GM18517 (cell line): ENCODE measurements around the gene SPATA19.
"Not testable (repeated sequence)": the region's sequence is repeated elsewhere in the genome, so short reads cannot be mapped to it uniquely, and the experiment has no call there.

Experiments
- ATAC-seq: cut with Tn5 transposase; IDR thresholded peaks from one replicate; pipeline ENCODE4 v1.9.1; 2021; ENCODE audit warnings: mild to moderate bottlenecking, moderate library complexity; ENCODE audit not compliant: unreplicated experiment

SPATA19 gene

DNA sequence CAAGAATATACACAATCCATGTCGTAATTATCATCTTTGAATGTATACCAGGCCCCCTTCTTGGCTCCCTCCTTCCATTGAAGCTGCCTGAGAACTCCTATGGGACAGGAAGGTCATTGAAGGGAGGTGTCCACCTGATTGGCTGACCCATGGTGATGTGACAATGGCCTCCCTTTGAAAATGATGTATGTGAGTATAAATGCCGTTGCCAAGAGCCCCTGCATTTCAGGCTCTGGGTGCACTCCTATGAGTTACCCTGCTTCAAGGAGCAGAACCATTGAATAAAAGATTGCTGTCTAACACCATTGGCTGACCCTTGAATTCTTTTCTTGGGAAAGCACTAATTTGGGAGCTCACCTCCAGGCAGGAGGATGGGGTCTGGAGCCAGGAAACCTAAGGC lies at the start of gene SPATA19:
Gene SPATA19, minus strand, starts transcription at position 101 of the 400 bp plus-strand sequence. Its CDS starts 67 bp downstream, at position 34.
- no peak for ATAC-seq

DNA sequence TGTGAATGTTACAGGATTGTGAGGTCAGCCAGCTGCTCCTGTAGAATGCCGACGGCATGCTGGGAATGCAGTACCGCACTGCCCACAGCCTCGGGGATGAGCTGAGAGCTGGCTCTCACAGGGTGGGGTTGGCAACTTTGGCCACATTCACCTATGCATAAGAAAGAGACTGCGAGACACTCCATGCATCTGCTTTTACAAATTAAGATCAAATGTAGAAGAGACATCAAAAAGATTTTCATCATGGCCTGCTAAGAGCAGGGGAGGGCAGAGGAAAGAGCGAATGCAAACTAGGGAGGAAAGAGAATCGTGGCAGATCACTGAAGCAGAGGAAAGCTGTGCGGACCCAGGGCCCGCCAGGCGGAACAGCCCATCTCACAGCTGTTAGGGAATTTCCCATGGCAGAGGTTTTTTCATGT lies 49.8 kb upstream of the SPATA19 start:
- ATAC-seq = peak; percentile 68

DNA sequence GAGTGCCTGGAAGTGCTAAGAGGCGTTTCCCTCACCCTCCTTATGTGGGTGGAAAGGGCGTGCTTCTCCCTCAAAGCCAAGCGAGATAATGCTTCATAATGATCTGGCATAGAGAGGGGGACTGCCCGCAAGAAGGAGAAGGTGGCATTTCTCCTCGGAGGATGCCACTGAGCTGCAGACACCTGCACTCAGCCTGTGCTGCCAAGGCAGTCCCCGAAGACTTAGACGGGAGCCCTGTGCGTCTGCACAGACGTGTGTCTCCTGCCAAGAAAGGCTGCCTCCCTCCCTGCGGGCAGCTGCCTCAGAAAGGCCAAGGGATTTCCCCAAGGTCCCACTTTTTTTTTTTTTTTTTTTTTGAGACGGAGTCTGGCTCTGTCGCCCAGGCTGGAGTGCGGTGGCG lies 48.1 kb upstream of the SPATA19 start:
- no peak for ATAC-seq

DNA sequence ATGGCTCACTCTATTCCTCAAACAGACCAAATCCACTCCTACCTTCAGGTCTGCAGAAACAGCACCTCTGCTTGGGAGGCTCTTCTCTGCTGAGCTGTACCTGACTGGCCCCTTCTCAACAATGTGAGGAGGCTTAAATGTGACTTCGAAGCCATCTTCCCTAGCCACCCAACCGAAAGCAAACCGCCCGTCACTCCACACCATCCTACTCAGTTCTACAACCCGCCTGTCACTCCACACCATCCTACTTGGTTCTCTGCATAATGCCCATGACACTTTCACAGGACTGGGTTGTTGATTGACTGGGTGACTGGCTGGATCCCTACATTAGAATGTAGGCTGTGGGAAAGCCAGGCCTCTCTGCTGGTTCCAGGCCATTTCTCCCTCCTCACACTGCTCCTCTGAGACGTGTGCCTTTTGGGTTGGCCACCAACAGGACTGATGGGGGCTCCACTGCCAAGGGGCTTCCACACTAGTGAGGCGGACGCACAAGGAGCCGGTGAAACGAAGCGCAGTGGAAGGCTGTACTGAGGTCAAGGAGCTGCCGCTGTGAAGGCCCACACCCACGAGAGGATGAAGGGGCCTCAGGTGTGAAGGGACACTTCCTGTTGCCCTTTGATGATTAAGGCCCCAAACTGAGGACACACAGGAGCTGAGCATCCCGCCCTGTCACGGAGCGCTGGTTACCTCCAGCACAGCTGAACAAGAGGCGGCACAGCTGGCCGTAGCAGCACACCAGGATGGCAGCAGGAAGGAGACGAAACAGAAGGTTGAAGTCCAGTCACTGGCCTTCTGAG lies 47.5 kb upstream of the SPATA19 start:
- no peak for ATAC-seq

GRCh38 chr11:133892126-133892525 lies 46.8 kb upstream of the SPATA19 start:
- ATAC-seq = no peak

DNA sequence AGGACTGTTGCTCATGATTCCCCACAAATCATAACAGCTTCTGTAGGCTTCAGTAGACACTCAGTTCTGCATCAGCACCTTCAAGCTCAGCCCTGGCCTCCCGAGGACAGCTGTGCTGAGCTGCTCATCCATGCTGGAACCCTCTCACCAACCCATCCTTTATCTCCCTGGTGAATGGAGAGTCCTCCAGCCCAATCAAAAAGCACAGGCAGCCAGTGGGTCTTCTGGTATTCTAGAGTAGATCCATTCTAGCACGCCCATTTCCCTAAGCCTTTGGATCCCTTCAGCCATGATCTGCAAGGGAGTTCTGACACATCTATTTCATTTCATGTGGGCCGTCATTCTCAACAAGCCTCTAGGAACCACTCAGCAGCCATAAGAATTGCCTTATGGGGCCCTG lies 44.6 kb upstream of the SPATA19 start:
- ATAC-seq = no peak

DNA sequence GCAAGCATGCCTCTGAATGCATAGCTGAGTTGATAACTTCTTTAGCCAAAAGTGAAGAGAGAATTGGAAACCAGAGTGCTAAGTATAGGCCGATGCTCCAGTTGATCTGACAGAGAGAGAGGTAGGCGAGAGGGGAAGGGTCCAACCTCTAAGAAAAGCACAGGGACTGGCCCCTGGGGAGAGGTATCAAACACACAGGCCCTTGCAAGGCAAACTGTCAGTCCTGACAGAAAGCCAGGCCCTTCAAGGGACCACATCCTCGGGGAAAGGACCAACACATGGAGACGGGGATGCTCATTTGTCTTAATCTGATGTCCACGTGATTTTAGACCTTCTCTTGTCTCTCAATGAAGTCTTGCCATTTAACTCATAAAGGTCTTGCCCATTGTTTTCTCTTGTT lies 43.9 kb upstream of the SPATA19 start:
- ATAC-seq = no peak

DNA sequence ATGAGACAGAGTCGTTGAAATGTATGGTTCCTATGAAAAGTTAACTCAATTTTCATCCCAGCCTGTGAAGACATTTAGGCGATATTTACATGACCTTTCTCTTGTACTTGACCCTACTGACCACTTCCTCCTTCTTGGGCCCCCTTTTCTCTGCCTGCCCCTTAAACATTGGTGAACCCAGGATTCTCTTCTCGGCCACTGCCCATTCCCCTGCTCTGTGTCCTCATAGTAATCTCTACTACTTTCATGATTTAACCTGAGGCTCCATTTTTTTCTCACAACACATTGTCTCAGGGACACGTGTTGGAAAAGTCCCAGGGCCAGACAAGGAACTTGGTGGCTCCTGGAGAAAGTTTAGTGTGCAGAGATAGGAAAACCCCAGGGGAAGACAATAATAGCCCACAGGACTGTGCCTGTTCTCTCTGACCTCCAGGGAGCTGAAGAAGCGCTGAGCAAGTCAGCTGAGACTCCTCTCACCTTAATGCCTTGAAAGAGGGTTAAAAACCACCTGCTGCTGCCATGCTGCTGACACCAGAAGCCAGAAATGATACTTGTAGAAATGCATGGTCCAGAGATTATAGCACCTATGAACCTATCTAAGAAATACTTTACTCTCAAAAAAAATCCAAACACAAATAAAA lies 42.5 kb upstream of the SPATA19 start:
- no peak for ATAC-seq

DNA sequence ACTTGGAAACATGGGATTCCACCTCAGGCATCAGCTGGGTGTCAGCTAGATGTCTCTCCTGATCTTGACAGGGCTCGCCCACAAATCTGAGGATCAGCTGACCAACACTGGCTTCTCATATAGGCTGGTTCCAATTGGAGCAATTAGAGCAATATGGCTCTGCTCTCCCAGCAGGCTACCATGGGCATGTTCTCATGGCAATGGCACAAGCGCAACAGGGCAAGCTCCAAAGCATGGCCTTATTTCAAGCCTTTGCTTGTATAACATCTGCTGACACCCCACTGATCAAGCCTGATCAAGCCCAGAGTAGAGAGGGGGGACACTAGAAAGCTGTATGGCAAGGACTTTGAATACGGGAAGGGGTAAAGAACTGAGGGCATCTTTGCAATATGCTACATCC lies 40.7 kb upstream of the SPATA19 start:
- no peak for ATAC-seq

- ATAC-seq = no peak
Measured at GRCh38 chr11:133872160-133872559, 26.8 kb upstream of the SPATA19 start.

- ATAC-seq = no peak
Measured at GRCh38 chr11:133867456-133867855, 22.1 kb upstream of the SPATA19 start.

- ATAC-seq = no peak
Measured at GRCh38 chr11:133865466-133865865, 20.2 kb upstream of the SPATA19 start.

DNA sequence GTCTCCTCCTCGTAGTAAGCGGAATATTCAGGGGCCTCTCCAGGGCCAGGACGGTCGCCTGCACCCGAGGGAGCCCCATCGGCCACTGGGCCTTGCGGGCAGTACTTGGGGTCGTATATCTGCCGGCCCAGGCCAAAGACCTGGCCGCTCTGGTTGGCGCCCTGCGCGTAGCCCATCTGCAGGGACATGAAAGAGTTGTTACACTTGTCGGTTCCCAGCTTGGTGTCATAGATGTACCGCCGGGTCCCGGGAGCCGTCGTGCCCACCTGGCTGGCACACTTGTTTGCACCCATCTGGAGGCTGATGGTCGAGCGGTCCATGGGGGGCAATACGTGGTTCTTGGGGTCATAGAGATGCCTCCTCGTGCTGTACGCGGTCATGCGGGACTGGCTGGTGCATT lies 19.4 kb upstream of the SPATA19 start:
- no peak for ATAC-seq

DNA sequence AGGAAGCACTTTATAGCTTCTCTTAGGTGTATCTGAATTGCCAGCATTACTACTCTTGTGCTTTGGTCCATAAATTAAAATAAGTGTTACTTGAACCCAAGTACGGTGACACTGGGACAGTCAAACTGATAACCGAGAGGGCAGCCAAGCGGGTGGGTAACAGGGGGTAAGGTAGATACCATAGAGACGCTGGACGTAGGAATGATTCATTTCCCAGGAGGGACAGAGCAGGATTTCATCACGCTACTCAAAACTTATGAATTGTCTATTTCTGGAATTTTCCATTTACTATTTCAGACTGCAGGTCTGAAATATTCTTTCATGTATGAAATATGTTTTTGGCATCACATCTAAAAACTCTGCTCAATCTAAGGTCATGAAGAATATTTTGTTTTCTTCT lies 14.8 kb upstream of the SPATA19 start:
- no peak for ATAC-seq

DNA sequence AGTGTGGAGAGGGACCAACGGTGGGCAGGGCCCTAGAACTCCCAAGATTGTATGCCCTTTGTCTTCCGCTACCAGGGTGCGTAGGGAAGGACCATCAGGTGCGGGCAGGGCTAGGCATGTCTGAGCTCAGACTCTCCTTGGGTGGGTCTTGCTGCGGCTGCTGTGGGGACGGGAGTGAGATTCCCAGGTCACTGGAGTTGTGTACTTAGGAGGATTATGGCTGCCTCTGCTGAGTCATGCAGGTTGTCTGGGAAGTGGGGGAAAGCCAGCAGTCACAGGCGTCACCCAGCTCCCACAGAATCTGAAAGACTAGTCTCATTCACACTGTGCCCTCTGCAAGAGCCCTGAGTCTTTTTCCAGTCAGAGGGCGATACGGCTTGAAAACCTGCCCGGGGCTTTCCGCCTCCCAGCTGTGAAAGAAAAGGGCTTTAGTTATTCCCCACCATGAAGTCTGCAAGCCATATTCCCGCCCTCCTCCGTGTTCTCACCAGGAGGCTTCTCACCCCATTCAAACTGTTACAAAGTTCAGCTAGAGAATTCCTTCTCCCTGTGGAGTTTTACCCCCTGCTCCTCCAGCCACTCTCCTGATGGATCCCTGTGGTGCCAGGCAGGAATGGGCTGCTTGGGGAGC lies 9.1 kb upstream of the SPATA19 start:
- not testable (repeated sequence) for ATAC-seq

DNA sequence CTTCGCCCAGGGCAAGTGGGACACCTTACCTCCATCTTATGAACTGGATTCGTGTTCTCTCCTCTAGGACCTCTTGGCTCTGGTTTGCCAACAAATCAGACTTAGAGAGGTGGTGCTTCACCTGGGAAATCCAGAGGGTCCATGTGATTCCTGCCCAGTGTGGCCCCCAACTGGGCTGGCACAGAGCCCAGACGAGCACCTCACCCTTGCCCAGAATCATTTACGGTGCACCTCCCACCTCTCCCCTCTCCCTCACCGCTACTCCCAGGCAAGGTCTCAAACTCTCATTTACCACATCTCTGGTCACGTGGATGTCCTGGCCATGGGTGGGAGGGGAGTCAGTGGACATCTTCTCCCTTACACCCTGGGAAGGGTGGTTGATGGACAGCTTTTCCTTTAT lies 1.1 kb downstream of the SPATA19 start:
- ATAC-seq = no peak

GRCh38 chr11:133843454-133843987 lies 1.8 kb downstream of the SPATA19 start:
- no peak for ATAC-seq

GRCh38 chr11:133842730-133843129 lies 2.6 kb downstream of the SPATA19 start:
- ATAC-seq = no peak

DNA sequence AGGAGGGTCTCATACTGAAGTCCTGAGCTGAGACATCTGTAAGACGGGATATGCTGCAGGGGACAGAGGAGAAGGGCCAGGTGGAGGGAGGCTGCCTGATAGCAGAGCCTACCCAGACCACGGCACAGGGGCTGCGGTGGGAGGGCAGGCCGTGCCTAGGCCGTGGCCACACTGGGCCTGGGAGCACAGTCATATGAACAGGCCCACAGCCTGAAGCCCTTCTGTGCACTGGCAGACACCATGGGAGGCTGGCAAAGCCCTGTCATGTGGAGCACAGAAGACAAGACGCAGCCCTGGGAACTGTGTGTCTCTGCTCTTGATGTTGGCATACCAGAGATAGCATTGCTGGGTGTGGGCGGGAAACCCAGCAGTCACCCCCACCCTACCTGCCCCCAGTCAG lies 3.3 kb downstream of the SPATA19 start:
- no peak for ATAC-seq

DNA sequence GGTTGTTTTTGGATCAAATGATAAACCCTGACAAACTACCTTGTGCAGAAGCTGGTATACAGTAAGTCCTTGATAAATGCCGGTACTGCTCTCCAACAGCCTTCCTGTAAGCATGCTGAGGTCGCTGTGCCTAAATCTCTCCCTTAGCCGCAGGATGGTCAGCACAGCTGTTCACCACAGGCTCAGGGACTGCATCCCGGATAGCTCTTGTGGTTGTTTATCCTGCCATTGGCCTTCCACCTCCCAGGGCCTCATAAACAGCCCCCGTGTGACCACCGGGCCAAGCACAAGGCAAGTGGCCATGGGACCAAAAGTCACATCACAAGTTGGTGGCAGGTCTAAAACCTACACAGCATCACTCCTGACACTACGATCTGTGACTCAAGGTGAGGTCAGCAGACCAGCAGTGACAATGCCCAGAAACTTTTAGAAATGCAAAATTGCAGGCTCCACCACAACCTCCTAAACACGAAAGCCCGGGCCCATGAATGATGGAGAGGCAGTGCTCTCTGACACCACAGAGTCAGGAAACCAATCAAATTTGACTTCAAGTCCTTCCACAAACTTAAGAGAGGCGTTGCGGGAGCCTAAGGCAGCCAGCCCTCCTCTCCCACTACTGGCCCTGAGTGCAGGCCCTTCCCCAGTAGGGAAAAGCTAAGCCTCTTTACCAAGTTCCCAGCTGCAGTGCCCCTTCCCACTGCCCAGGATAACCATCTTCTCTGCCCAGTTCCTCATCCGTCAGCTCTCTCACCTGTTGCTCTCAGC lies 3.9 kb downstream of the SPATA19 start:
- ATAC-seq = no peak

- no peak for ATAC-seq
Measured at GRCh38 chr11:133840479-133840941, 4.8 kb downstream of the SPATA19 start.
